ENCODE measurements around the gene C20orf202.

The C20orf202 gene

DNA sequence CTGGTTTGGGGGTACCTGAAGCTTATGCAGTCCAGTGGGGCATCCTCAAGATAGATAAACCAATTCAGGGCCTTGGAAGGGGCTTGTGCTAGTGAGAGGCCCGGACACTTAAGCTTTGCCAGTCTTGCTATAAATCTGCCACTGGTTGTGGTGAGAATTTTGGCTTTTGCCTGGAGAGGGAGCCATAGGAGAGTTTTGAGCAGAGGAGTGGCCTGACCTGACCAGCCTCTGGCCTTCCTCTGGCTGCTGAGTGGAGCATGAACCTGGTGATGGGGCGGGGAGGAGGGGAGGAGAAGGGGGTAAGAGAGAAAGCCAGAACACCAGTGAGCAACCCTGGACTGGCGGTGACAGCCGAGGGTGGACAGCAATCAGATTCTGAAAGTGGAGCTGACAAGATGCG, 25.6 kb upstream of the C20orf202 start:
- no peaks in the 10 kb centered on the region for H3K4me1 ChIP-seq (ENCODE audit: control insufficient read depth, insufficient read depth, low read length)
- ChIA-PET POLR2A (no interaction called here), CTCF (interaction anchor here (1.2 to 1.5 kb wide), 2 partner anchors 33 to 217 kb away, joined by 3 to 7 read pairs; no protein-coding TSS in a partner anchor)
- peaks cover 0 to 20% of the 10 kb centered on the region in 2 experiments; a peak in 1 of 3 replicates for H3K36me3 ChIP-seq (ENCODE audit: control insufficient read depth in 2 of 2, insufficient read depth in 1 of 2, low read length in 2 of 2)
- TF ChIP-seq ZNF24 (tag by site-specific recombination; IDR thresholded peaks at IDR 0.05) (no peak), ZNF776 (tag by site-specific recombination; IDR thresholded peaks at IDR 0.05; ENCODE audit: borderline replicate concordance) (no peak), GLIS1 (tag by site-specific recombination; IDR thresholded peaks at IDR 0.05) (no peak), ZNF548 (tag by site-specific recombination; IDR thresholded peaks at IDR 0.05) (no peak), ZNF138 (tag by site-specific recombination; IDR thresholded peaks at IDR 0.05; ENCODE audit: borderline replicate concordance) (no peak), ZNF600 (tag by site-specific recombination; IDR thresholded peaks at IDR 0.05) (0 out of 2 replicates have a peak, but pooled peaks have one; percentile 25), ZNF341 (tag by site-specific recombination; IDR thresholded peaks at IDR 0.05; ENCODE audit: low read depth) (peak; percentile 31; the same call in 1 of the 2 replicates), YY1 (tag by site-specific recombination; IDR thresholded peaks at IDR 0.05) (no peak)
- TF ChIP-seq, protein P1, sequence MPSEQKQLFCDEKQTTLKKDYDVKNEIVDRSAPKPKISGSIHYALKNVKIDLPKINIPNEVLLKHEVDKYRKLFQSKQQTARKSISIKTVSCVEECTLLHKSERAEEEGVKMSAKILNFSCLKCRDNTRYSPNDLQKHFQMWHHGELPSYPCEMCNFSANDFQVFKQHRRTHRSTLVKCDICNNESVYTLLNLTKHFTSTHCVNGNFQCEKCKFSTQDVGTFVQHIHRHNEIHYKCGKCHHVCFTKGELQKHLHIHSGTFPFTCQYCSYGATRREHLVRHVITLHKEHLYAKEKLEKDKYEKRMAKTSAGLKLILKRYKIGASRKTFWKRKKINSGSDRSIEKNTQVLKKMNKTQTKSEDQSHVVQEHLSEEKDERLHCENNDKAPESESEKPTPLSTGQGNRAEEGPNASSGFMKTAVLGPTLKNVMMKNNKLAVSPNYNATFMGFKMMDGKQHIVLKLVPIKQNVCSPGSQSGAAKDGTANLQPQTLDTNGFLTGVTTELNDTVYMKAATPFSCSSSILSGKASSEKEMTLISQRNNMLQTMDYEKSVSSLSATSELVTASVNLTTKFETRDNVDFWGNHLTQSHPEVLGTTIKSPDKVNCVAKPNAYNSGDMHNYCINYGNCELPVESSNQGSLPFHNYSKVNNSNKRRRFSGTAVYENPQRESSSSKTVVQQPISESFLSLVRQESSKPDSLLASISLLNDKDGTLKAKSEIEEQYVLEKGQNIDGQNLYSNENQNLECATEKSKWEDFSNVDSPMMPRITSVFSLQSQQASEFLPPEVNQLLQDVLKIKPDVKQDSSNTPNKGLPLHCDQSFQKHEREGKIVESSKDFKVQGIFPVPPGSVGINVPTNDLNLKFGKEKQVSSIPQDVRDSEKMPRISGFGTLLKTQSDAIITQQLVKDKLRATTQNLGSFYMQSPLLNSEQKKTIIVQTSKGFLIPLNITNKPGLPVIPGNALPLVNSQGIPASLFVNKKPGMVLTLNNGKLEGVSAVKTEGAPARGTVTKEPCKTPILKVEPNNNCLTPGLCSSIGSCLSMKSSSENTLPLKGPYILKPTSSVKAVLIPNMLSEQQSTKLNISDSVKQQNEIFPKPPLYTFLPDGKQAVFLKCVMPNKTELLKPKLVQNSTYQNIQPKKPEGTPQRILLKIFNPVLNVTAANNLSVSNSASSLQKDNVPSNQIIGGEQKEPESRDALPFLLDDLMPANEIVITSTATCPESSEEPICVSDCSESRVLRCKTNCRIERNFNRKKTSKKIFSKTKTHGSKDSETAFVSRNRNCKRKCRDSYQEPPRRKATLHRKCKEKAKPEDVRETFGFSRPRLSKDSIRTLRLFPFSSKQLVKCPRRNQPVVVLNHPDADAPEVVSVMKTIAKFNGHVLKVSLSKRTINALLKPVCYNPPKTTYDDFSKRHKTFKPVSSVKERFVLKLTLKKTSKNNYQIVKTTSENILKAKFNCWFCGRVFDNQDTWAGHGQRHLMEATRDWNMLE (tag by site-specific recombination; conservative IDR thresholded peaks at IDR 0.05; ENCODE audit: low read depth): no peak
- TF ChIP-seq, protein P2, sequence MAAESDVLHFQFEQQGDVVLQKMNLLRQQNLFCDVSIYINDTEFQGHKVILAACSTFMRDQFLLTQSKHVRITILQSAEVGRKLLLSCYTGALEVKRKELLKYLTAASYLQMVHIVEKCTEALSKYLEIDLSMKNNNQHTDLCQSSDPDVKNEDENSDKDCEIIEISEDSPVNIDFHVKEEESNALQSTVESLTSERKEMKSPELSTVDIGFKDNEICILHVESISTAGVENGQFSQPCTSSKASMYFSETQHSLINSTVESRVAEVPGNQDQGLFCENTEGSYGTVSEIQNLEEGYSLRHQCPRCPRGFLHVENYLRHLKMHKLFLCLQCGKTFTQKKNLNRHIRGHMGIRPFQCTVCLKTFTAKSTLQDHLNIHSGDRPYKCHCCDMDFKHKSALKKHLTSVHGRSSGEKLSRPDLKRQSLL (tag by site-specific recombination; IDR thresholded peaks at IDR 0.05): no peak
- TF ChIP-seq, protein P3, sequence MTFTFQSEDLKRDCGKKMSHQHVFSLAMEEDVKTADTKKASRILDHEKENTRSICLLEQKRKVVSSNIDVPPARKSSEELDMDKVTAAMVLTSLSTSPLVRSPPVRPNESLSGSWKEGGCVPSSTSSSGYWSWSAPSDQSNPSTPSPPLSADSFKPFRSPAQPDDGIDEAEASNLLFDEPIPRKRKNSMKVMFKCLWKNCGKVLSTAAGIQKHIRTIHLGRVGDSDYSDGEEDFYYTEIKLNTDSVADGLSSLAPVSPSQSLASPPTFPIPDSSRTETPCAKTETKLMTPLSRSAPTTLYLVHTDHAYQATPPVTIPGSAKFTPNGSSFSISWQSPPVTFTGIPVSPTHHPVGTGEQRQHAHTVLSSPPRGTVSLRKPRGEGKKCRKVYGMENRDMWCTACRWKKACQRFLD (tag by site-specific recombination; IDR thresholded peaks at IDR 0.05): no peak
- H3K4me3 ChIP-seq (ENCODE audit: low read depth, low read length): no peak overlapping the region
- no peak overlapping the region for H3K27ac ChIP-seq (ENCODE audit: extremely low read depth, low read depth, low read length)
- H3K9me3 ChIP-seq (ENCODE audit: control insufficient read depth, insufficient read depth, low read depth, low read length): no peaks in the 10 kb centered on the region

DNA sequence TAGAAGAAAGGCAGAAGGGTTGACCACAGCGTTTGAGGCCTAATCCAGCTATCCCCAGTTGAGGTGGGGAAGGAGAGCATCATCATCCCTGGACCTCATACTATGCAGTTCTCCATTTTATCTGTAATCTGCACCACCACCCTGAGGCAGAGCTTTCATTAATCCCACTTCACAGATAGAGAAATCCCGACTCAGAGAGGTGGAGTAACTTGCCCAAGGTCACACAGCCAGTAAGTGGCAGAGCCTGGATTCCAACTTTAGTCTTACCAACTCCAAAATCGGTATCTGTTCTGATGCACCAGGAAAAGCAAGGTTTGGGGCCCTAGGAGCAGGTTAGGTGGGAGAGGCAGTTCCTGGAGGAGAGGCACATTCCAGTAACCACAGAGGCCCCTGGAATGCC, 25.2 kb upstream of the C20orf202 start:
- no peak for TF ChIP-seq ZNF23 (tag by site-specific recombination; IDR thresholded peaks at IDR 0.05; ENCODE audit: borderline replicate concordance)
- TF ChIP-seq ZNF571 (tag by site-specific recombination; IDR thresholded peaks at IDR 0.05): no peak
- TF ChIP-seq, protein P4, sequence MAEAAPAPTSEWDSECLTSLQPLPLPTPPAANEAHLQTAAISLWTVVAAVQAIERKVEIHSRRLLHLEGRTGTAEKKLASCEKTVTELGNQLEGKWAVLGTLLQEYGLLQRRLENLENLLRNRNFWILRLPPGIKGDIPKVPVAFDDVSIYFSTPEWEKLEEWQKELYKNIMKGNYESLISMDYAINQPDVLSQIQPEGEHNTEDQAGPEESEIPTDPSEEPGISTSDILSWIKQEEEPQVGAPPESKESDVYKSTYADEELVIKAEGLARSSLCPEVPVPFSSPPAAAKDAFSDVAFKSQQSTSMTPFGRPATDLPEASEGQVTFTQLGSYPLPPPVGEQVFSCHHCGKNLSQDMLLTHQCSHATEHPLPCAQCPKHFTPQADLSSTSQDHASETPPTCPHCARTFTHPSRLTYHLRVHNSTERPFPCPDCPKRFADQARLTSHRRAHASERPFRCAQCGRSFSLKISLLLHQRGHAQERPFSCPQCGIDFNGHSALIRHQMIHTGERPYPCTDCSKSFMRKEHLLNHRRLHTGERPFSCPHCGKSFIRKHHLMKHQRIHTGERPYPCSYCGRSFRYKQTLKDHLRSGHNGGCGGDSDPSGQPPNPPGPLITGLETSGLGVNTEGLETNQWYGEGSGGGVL (tag by site-specific recombination; IDR thresholded peaks at IDR 0.05): no peak
- TF ChIP-seq ZNF768 (tag by site-specific recombination; IDR thresholded peaks at IDR 0.05): no peak; the same call in 1 of the 2 replicates
- no peak for TF ChIP-seq ZNF624 (tag by site-specific recombination; IDR thresholded peaks at IDR 0.05)
- TF ChIP-seq ZNF837 (tag by site-specific recombination; IDR thresholded peaks at IDR 0.05): no peak
- no peak for TF ChIP-seq ZNF202 (tag by site-specific recombination; IDR thresholded peaks at IDR 0.05; ENCODE audit: borderline replicate concordance)
- TF ChIP-seq SP3 (tag by site-specific recombination; IDR thresholded peaks at IDR 0.05): no peak
- no peak for TF ChIP-seq ZNF76 (tag by site-specific recombination; IDR thresholded peaks at IDR 0.05; ENCODE audit: borderline replicate concordance, low read depth)
- TF ChIP-seq, protein P5, sequence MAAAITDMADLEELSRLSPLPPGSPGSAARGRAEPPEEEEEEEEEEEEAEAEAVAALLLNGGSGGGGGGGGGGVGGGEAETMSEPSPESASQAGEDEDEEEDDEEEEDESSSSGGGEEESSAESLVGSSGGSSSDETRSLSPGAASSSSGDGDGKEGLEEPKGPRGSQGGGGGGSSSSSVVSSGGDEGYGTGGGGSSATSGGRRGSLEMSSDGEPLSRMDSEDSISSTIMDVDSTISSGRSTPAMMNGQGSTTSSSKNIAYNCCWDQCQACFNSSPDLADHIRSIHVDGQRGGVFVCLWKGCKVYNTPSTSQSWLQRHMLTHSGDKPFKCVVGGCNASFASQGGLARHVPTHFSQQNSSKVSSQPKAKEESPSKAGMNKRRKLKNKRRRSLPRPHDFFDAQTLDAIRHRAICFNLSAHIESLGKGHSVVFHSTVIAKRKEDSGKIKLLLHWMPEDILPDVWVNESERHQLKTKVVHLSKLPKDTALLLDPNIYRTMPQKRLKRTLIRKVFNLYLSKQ (tag by site-specific recombination; IDR thresholded peaks at IDR 0.05; ENCODE audit: borderline replicate concordance): no peak
- TF ChIP-seq GLI2 (tag by site-specific recombination; IDR thresholded peaks at IDR 0.05; ENCODE audit: borderline replicate concordance, low read depth): no peak
- TF ChIP-seq ZNF626 (tag by site-specific recombination; IDR thresholded peaks at IDR 0.05): no peak
- Histone ChIP-seq H3K4me3 (ENCODE audit: low read depth, low read length) (no peak overlapping the region), H3K9me3 (ENCODE audit: control insufficient read depth, insufficient read depth, low read depth, low read length) (no peaks in the 10 kb centered on the region), H3K4me1 (ENCODE audit: control insufficient read depth, insufficient read depth, low read length) (no peaks in the 10 kb centered on the region), H3K36me3 (ENCODE audit: control insufficient read depth in 2 of 2, insufficient read depth in 1 of 2, low read length in 2 of 2) (peaks cover 0 to 20% of the 10 kb centered on the region in 2 experiments; a peak in 1 of 3 replicates), H3K27ac (ENCODE audit: extremely low read depth, low read depth, low read length) (no peak overlapping the region)
- ChIA-PET CTCF (interaction anchor here (1.5 kb wide), 1 partner anchor 33 kb away, joined by 7 read pairs; no protein-coding TSS in a partner anchor), POLR2A (no interaction called here)

Measured in HEK293 (cell line).